ENCODE data around the gene C5. TPM values are rescaled to one million over a fixed set of nuclear protein-coding genes. Genes with fewer than 3 reads are reported as not detected.

The C5 gene
- polyA plus RNA-seq, 4 donors, result 4.1 to 25.4 (median 7.5) TPM

DNA sequence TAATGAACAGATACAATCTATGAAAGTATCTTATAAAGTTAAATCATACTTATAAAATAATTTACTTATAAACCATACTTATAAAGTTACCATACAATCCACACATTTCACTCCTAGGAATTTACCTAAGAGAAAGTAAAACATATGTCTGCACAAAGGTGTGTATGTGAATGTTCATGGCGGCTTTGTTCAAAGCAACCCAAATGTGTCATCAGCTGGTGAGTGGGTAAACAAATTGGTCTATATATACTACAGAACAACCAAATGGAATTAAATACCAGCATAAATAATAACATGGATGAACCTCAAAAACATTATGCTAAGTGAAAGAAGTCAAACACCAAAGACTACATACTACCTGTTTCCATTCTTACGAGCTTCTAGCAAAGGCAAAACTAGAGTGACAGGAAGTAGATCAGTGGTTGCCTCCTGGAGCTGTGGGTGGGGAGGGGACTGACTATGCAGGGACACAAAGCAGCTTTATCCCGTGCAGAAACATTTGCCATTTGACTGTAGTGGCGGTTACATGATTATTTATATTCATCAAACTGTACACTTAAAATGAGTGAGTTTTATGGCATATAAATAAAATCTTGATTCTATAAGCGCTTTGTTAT is 134.1 kb downstream of the C5 start:
- peaks cover 0 to 3% of the 10 kb centered on the region in 2 donors for H3K9me3 ChIP-seq (ENCODE audit: control insufficient read depth in 2 of 2, insufficient read depth in 1 of 2, low read depth in 1 of 2, low read length in 1 of 2)
- H3K4me3 ChIP-seq (ENCODE audit: low read depth in 1 of 3, low read length in 3 of 3), result no peak overlapping the region
- peaks cover 0 to 4% (median 3%) of the 10 kb centered on the region in 3 donors for H3K4me1 ChIP-seq (ENCODE audit: control insufficient read depth in 3 of 3, insufficient read depth in 2 of 3, low read depth in 1 of 3, low read length in 2 of 3)
- FAIRE-seq (no peak), DNase-seq (no peak)
- peaks cover 0 to 17% (median 0%) of the 10 kb centered on the region in 3 donors for H3K36me3 ChIP-seq (ENCODE audit: control insufficient read depth in 3 of 3, insufficient read depth in 2 of 3, low read depth in 1 of 3, low read length in 3 of 3)
- H3K27me3 ChIP-seq (ENCODE audit: control insufficient read depth in 3 of 3, insufficient read depth in 3 of 3, low read length in 3 of 3), result no peaks in the 10 kb centered on the region
- H3K27ac ChIP-seq (ENCODE audit: low read depth in 1 of 3, low read length in 2 of 3), result no peak overlapping the region
- WGBS, 3 donors, result 69 to 87% (median 76%) methylated on average over 5 of the region's 5 CpGs

- H3K4me1 ChIP-seq (ENCODE audit: control insufficient read depth in 3 of 3, insufficient read depth in 2 of 3, low read depth in 1 of 3, low read length in 2 of 3), result peaks cover 0 to 3% (median 2%) of the 10 kb centered on the region in 3 donors
- no peak overlapping the region for H3K27ac ChIP-seq (ENCODE audit: low read depth in 1 of 3, low read length in 2 of 3)
- FAIRE-seq (no peak), DNase-seq (no peak)
- WGBS, 3 donors, result 94% methylated on average over 6 of the region's 6 CpGs
- H3K36me3 ChIP-seq (ENCODE audit: control insufficient read depth in 3 of 3, insufficient read depth in 2 of 3, low read depth in 1 of 3, low read length in 3 of 3), result peaks cover 0 to 19% (median 0%) of the 10 kb centered on the region in 3 donors
- H3K27me3 ChIP-seq (ENCODE audit: control insufficient read depth in 3 of 3, insufficient read depth in 3 of 3, low read length in 3 of 3), result no peaks in the 10 kb centered on the region
- H3K4me3 ChIP-seq (ENCODE audit: low read depth in 1 of 3, low read length in 3 of 3), result no peak overlapping the region
- peaks cover 0 to 3% of the 10 kb centered on the region in 2 donors for H3K9me3 ChIP-seq (ENCODE audit: control insufficient read depth in 2 of 2, insufficient read depth in 1 of 2, low read depth in 1 of 2, low read length in 1 of 2)
Observed at GRCh38 chr9:120914953-120915352, 135.1 kb downstream of the C5 start.

- Histone ChIP-seq H3K27me3 (ENCODE audit: control insufficient read depth in 3 of 3, insufficient read depth in 3 of 3, low read length in 3 of 3) (no peaks in the 10 kb centered on the region), H3K27ac (ENCODE audit: low read depth in 1 of 3, low read length in 2 of 3) (no peak overlapping the region), H3K4me3 (ENCODE audit: low read depth in 1 of 3, low read length in 3 of 3) (no peak overlapping the region), H3K4me1 (ENCODE audit: control insufficient read depth in 3 of 3, insufficient read depth in 2 of 3, low read depth in 1 of 3, low read length in 2 of 3) (peaks cover 0 to 3% (median 2%) of the 10 kb centered on the region in 3 donors), H3K9me3 (ENCODE audit: control insufficient read depth in 2 of 2, insufficient read depth in 1 of 2, low read depth in 1 of 2, low read length in 1 of 2) (peaks cover 0 to 3% of the 10 kb centered on the region in 2 donors), H3K36me3 (ENCODE audit: control insufficient read depth in 3 of 3, insufficient read depth in 2 of 3, low read depth in 1 of 3, low read length in 3 of 3) (peaks cover 0 to 24% (median 0%) of the 10 kb centered on the region in 3 donors)
- DNase-seq (no peak), FAIRE-seq (no peak)
- 45 to 74% (median 69%) methylated on average over 3 of the region's 3 CpGs for WGBS, 3 donors
Observed at GRCh38 chr9:120914396-120914795, 135.7 kb downstream of the C5 start.

DNA sequence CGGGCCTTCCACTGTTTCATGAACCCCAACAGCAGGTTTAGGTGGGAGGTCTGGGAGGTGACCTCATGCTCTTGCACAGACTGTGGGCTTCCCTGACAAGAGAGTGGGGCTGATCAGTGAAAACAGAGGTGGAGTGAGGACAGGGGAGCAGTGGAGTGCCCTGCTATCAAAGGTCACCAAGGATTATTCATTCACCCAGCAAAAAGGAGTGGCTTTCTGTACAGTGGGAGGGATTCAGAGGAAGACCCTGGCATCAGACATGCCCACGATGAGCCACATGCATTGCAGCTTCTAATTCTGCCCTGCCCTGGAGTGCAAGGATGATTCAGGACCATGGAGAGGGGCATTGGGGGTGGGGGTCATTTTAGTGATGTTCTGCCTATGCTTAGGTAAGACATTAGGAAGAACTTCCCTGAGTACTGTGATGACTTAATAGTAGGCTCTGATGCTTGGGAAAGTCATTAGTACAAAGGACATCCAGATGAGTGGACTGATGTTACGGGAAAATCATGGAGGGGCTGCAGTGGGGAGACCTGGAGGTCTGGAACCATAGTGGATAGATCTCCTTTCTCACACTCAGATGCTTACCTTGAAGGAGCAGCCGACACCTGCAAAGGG is 136.3 kb downstream of the C5 start:
- no peak overlapping the region for H3K4me3 ChIP-seq (ENCODE audit: low read depth in 1 of 3, low read length in 3 of 3)
- H3K36me3 ChIP-seq (ENCODE audit: control insufficient read depth in 3 of 3, insufficient read depth in 2 of 3, low read depth in 1 of 3, low read length in 3 of 3), result peaks cover 0 to 26% (median 0%) of the 10 kb centered on the region in 3 donors
- peaks cover 0 to 3% of the 10 kb centered on the region in 2 donors for H3K9me3 ChIP-seq (ENCODE audit: control insufficient read depth in 2 of 2, insufficient read depth in 1 of 2, low read depth in 1 of 2, low read length in 1 of 2)
- H3K27ac ChIP-seq (ENCODE audit: low read depth in 1 of 3, low read length in 2 of 3), result no peak overlapping the region
- no peaks in the 10 kb centered on the region for H3K27me3 ChIP-seq (ENCODE audit: control insufficient read depth in 3 of 3, insufficient read depth in 3 of 3, low read length in 3 of 3)
- DNase-seq (no peak), FAIRE-seq (no peak)
- 77 to 92% (median 84%) methylated on average over 4 of the region's 4 CpGs for WGBS, 3 donors
- H3K4me1 ChIP-seq (ENCODE audit: control insufficient read depth in 3 of 3, insufficient read depth in 2 of 3, low read depth in 1 of 3, low read length in 2 of 3), result peaks cover 0 to 3% (median 2%) of the 10 kb centered on the region in 3 donors

GRCh38 chr9:120912958-120913646 is 137.0 kb downstream of the C5 start:
- peaks cover 0 to 24% (median 0%) of the 10 kb centered on the region in 3 donors for H3K36me3 ChIP-seq (ENCODE audit: control insufficient read depth in 3 of 3, insufficient read depth in 2 of 3, low read depth in 1 of 3, low read length in 3 of 3)
- H3K27me3 ChIP-seq (ENCODE audit: control insufficient read depth in 3 of 3, insufficient read depth in 3 of 3, low read length in 3 of 3), result no peaks in the 10 kb centered on the region
- DNase-seq (no peak), FAIRE-seq (no peak)
- no peak overlapping the region for H3K27ac ChIP-seq (ENCODE audit: low read depth in 1 of 3, low read length in 2 of 3)
- peaks cover 0 to 3% (median 2%) of the 10 kb centered on the region in 3 donors for H3K4me1 ChIP-seq (ENCODE audit: control insufficient read depth in 3 of 3, insufficient read depth in 2 of 3, low read depth in 1 of 3, low read length in 2 of 3)
- no peak overlapping the region for H3K4me3 ChIP-seq (ENCODE audit: low read depth in 1 of 3, low read length in 3 of 3)
- H3K9me3 ChIP-seq (ENCODE audit: control insufficient read depth in 2 of 2, insufficient read depth in 1 of 2, low read depth in 1 of 2, low read length in 1 of 2), result peaks cover 0 to 3% of the 10 kb centered on the region in 2 donors
- WGBS, 3 donors, result 81 to 87% (median 86%) methylated on average over 13 of the region's 13 CpGs

- DNase-seq (no peak), FAIRE-seq (no peak)
- Histone ChIP-seq H3K9me3 (ENCODE audit: control insufficient read depth in 2 of 2, insufficient read depth in 1 of 2, low read depth in 1 of 2, low read length in 1 of 2) (no peaks in the 10 kb centered on the region), H3K27me3 (ENCODE audit: control insufficient read depth in 3 of 3, insufficient read depth in 3 of 3, low read length in 3 of 3) (no peaks in the 10 kb centered on the region), H3K4me1 (ENCODE audit: control insufficient read depth in 3 of 3, insufficient read depth in 2 of 3, low read depth in 1 of 3, low read length in 2 of 3) (peaks cover 0 to 3% (median 0%) of the 10 kb centered on the region in 3 donors), H3K27ac (ENCODE audit: low read depth in 1 of 3, low read length in 2 of 3) (no peak overlapping the region), H3K4me3 (ENCODE audit: low read depth in 1 of 3, low read length in 3 of 3) (no peak overlapping the region), H3K36me3 (ENCODE audit: control insufficient read depth in 3 of 3, insufficient read depth in 2 of 3, low read depth in 1 of 3, low read length in 3 of 3) (peaks cover 0 to 22% (median 0%) of the 10 kb centered on the region in 3 donors)
- WGBS, 3 donors, result 92 to 95% (median 93%) methylated on average over 9 of the region's 9 CpGs
Observed at GRCh38 chr9:120911295-120911837, 138.7 kb downstream of the C5 start.

- no peak for FAIRE-seq
- peaks cover 0 to 3% (median 0%) of the 10 kb centered on the region in 3 donors for H3K4me1 ChIP-seq (ENCODE audit: control insufficient read depth in 3 of 3, insufficient read depth in 2 of 3, low read depth in 1 of 3, low read length in 2 of 3)
- no peaks in the 10 kb centered on the region for H3K9me3 ChIP-seq (ENCODE audit: control insufficient read depth in 2 of 2, insufficient read depth in 1 of 2, low read depth in 1 of 2, low read length in 1 of 2)
Observed at GRCh38 chr9:120910643-120911042, 139.4 kb downstream of the C5 start.

GRCh38 chr9:120909904-120910303 is 140.2 kb downstream of the C5 start:
- H3K4me1 ChIP-seq (ENCODE audit: control insufficient read depth in 3 of 3, insufficient read depth in 2 of 3, low read depth in 1 of 3, low read length in 2 of 3), result peaks cover 0 to 3% (median 0%) of the 10 kb centered on the region in 3 donors
- peaks cover 0 to 24% (median 0%) of the 10 kb centered on the region in 3 donors for H3K36me3 ChIP-seq (ENCODE audit: control insufficient read depth in 3 of 3, insufficient read depth in 2 of 3, low read depth in 1 of 3, low read length in 3 of 3)
- H3K9me3 ChIP-seq (ENCODE audit: control insufficient read depth in 2 of 2, insufficient read depth in 1 of 2, low read depth in 1 of 2, low read length in 1 of 2), result no peaks in the 10 kb centered on the region
- no peaks in the 10 kb centered on the region for H3K27me3 ChIP-seq (ENCODE audit: control insufficient read depth in 3 of 3, insufficient read depth in 3 of 3, low read length in 3 of 3)
- WGBS, 3 donors, result 64 to 74% (median 71%) methylated on average over 5 of the region's 5 CpGs
- no peak overlapping the region for H3K4me3 ChIP-seq (ENCODE audit: low read depth in 1 of 3, low read length in 3 of 3)
- no peak for FAIRE-seq
- DNase-seq, result no peak
- H3K27ac ChIP-seq (ENCODE audit: low read depth in 1 of 3, low read length in 2 of 3), result no peak overlapping the region

More at GRCh38 chr9:120910643-120911042, 139.4 kb downstream of the C5 start:
- 90 to 92% (median 91%) methylated on average over 3 of the region's 3 CpGs for WGBS, 3 donors
- H3K27me3 ChIP-seq (ENCODE audit: control insufficient read depth in 3 of 3, insufficient read depth in 3 of 3, low read length in 3 of 3), result no peaks in the 10 kb centered on the region
- peaks cover 0 to 22% (median 0%) of the 10 kb centered on the region in 3 donors for H3K36me3 ChIP-seq (ENCODE audit: control insufficient read depth in 3 of 3, insufficient read depth in 2 of 3, low read depth in 1 of 3, low read length in 3 of 3)
- no peak for DNase-seq
- H3K4me3 ChIP-seq (ENCODE audit: low read depth in 1 of 3, low read length in 3 of 3), result no peak overlapping the region
- H3K27ac ChIP-seq (ENCODE audit: low read depth in 1 of 3, low read length in 2 of 3), result no peak overlapping the region
